Cardiac ventricle fibroblast (primary cell): ENCODE results near the gene TARBP2. TPM values are rescaled to one million over a fixed set of nuclear protein-coding genes. Genes with fewer than 3 reads are reported as not detected.

Source experiments
- total RNA-seq: library from RNA; depleted of rRNA; stranded (reverse); fragments of >200 nt; gene quantifications from 2 replicates; pipeline ENCODE4 v1.2.3, GENCODE V29; 2015

Gene TARBP2, protein sequence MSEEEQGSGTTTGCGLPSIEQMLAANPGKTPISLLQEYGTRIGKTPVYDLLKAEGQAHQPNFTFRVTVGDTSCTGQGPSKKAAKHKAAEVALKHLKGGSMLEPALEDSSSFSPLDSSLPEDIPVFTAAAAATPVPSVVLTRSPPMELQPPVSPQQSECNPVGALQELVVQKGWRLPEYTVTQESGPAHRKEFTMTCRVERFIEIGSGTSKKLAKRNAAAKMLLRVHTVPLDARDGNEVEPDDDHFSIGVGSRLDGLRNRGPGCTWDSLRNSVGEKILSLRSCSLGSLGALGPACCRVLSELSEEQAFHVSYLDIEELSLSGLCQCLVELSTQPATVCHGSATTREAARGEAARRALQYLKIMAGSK
- total RNA-seq, result 26.5 and 32.2 TPM in 2 replicates

DNA sequence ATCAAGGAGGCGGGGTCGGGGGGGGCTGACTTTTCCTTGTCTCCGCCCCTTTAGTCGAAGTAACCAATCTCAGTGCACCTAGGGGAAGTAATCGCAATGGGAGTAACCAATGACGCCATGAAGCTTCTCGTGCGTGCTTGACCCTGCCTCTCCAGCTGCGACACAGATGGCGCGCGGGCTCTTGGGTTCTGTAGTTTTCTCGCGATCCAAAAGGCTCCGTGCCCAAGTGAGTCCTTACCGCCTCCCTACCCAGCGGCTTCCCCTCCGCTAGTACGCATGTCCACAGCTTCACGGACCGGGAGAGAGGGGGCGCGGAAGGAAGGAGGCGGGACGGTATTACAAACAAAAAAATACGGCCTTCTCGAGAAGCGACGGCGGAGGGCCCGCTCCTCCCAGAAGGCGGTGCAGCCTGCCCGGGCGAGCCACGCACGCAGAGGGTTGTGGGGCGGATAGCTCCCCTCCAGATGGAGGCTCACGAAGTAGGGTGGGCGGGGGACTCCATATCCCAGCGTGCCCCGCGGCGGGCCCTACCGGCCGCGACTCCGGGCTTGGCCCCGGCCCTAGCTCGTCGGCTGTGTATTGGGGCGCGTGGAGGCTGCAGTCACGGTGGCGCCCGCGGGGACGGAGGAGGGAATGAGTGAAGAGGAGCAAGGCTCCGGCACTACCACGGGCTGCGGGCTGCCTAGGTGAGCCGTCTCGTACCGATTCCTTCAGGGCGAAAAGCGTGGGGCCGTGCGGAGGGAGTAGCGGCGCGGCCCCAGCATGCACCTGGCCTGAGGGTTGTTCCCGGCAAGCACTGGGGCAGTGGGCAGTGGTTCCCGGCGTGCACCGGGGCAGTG is at the start of gene TARBP2:
TSS of gene TARBP2 (plus strand) at position 508 of the 839 bp plus-strand sequence. CDS start at position 634, 126 bp downstream.

DNA sequence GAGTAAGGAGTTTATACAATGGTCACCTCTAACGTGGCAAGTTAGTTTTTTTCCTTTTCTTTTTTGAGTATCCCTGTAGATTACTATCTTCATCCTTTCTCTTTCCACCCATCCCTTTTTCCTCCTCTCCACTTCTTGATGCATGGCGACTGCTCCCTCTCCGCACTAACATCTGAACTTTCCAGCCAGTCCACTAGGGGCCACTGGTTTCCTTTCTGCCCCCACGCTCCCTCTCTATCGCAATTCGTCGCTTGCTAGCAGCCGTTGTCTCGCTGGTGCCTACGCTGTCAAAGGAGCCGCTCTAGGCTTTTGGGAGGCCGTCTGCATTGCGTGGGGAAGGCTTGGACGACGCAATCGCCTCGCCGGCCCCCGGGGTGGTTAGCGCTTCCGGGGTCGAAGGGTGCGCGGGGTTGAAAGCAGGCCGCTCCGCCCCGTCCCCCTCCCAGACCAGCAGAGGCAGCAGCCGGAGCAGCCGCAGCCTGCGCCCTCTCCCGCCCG is 49.4 kb upstream of the TARBP2 start, which contains the start of gene PCBP2:
TSS of gene PCBP2 (plus strand) at position 442 of the 498 bp plus-strand sequence. CDS start 2,699 bp downstream, outside the sequence.

DNA sequence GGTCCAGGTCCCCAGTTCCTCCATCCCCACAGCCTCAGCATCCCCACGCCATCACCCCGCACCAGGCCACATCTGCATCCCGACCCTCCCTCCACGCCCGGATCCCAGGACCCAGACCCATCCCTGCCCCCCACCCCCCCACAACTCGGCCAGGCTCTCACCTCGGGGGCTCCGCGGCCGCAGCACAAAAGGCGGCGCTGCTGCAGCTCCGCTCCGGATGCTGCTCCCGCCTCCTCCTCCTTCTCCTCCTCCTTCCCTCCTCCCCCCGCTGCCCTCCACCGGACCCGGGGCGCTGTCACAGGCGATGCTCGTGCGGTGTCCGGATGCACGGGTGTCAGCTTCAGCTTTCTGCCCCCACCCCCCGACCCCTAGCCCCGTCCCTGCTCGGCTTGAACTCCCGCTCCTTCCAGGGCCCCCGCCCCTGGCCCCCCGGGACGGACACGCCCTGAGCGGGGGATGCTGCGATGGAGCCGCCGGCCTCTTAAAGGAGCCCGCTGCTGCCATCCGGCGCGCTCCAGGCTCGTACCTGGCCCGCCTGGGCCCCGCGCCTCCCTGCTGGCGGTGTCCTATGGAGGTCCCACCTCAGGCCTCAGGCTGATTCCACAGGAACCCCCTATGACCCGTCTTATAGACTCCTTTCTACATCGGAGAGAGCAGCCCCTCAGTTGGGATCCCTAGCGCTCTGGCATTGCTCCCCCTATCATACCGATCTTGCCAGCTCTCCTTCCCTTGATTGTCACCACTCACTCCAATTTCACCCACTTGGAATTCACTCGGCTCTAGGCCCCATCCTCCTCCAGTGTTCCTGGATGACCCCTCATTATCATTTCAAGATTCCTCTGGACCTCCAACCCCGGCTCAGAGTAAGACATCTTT is 1.6 kb upstream of the TARBP2 start, which contains the start of gene MAP3K12:
TSS of gene MAP3K12 (minus strand) at position 193 of the 876 bp plus-strand sequence. CDS start 12,067 bp downstream, outside the sequence.

DNA sequence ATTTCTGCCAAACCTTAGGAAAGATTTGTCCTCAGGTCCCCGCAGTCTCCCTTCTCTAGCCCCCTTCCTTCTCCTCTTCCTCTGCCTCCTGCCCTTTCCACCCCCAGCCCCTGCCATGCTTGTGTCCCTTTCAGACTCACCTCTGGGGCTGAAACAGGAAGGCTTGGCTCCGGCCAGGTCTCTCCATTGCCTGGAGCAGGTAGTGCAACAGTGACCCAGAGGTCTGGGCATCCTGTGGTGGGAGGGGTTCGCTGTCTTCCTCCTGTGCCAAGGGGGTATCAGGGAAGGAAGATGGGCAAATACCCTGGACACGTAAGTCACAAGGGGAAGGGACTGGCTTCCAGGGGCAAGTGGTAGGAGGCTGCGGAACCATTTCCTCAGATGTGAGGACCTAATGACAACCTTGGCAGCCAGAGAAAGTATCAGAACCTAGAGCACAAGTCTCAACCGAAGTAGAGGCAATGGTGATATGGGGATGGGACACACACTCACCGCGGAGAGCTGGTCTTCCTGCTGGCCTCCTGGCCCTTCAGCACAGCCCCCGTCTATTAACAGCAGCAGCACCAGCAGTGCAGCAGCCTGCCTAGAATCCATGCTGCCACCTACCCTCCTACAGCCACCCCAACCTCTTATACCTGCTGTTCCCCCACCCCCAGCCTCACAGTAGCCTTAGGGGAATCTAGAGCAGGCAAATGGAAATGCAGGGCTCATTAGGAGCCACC is 6.0 kb downstream of the TARBP2 start, which contains the start of gene NPFF:
TSS of gene NPFF (minus strand) at position 604 of the 722 bp plus-strand sequence. CDS start at position 594, 10 bp downstream.

Other genes starting within 250 kb of the TARBP2 start
- gene ESPL1, start 233.0 kb upstream of the TARBP2 start, total RNA-seq, result 1.1 and 3.6 TPM in 2 replicates
- 553 and 569 TPM in 2 replicates for gene PFDN5, start 205.7 kb upstream of the TARBP2 start, total RNA-seq
- 44.5 and 67.0 TPM in 2 replicates for gene MYG1, start 201.6 kb upstream of the TARBP2 start, total RNA-seq
- gene AAAS, start 179.7 kb upstream of the TARBP2 start, total RNA-seq, result 29.9 and 44.4 TPM in 2 replicates
- not detected in 2 replicates for gene SP7, start 164.9 kb upstream of the TARBP2 start, total RNA-seq
- gene SP1, start 121.1 kb upstream of the TARBP2 start, total RNA-seq, result 32.3 and 35.4 TPM in 2 replicates
- not detected in 2 replicates for gene AMHR2, start 77.4 kb upstream of the TARBP2 start, total RNA-seq
- 61.0 and 79.9 TPM in 2 replicates for gene PRR13, start 59.5 kb upstream of the TARBP2 start, total RNA-seq
- gene PCBP2, start 49.2 kb upstream of the TARBP2 start, total RNA-seq, result 506 and 512 TPM in 2 replicates
- 30.6 and 31.4 TPM in 2 replicates for gene MAP3K12, start 1.8 kb upstream of the TARBP2 start, total RNA-seq
- not detected in 2 replicates for gene NPFF, start 6.2 kb downstream of the TARBP2 start, total RNA-seq
- gene ATF7, start 125.1 kb downstream of the TARBP2 start, total RNA-seq, result 22.0 and 30.4 TPM in 2 replicates
- gene ATP5MC2, start 174.8 kb downstream of the TARBP2 start, total RNA-seq, result 277 and 346 TPM in 2 replicates
- gene CALCOCO1, start 226.2 kb downstream of the TARBP2 start, total RNA-seq, result 104 and 116 TPM in 2 replicates